ENCODE measurements around the gene NLRP13.

- TF ChIP-seq TAF1 (IDR thresholded peaks at IDR 0.05; ENCODE audit: low read depth), result no peak
- TF ChIP-seq EP300 (IDR thresholded peaks at IDR 0.05; ENCODE audit: borderline replicate concordance), result no peak
- TF ChIP-seq RAD21 (IDR thresholded peaks at IDR 0.05; ENCODE audit: low read depth), result peak; percentile 35; the same call in 1 of the 2 replicates
- TF ChIP-seq MAX (IDR thresholded peaks at IDR 0.05), result no peak
Observed at GRCh38 chr19:55913643-55914268, 18.4 kb downstream of the NLRP13 start.
